Stimulated activated CD4-positive, alpha-beta T cell treated with anti-CD3 and anti-CD28 coated beads, Interleukin-1b, Interleukin-23, amount 100 ng/mL, for 24 hours (primary cell): ENCODE results near the gene PLAC1.

Experiments used
- DNase-seq, 4 experiments: peaks; one replicate each; pipeline ENCODE4 v3.0.0-alpha.2; 2020; ENCODE audit warnings: low read depth in 4 of 4, low spot score in 1 of 4

PLAC1 gene, protein sequence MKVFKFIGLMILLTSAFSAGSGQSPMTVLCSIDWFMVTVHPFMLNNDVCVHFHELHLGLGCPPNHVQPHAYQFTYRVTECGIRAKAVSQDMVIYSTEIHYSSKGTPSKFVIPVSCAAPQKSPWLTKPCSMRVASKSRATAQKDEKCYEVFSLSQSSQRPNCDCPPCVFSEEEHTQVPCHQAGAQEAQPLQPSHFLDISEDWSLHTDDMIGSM

GRCh38 chrX:134658002-134658759, at the start of gene PLAC1:
TSS of gene PLAC1 (minus strand) at chrX:134658471. CDS start at chrX:134566682, 91,789 bp downstream.
- DNase-seq: no peak

- DNase-seq: no peak
Measured at GRCh38 chrX:134706138-134706537, 47.9 kb upstream of the PLAC1 start.

DNA sequence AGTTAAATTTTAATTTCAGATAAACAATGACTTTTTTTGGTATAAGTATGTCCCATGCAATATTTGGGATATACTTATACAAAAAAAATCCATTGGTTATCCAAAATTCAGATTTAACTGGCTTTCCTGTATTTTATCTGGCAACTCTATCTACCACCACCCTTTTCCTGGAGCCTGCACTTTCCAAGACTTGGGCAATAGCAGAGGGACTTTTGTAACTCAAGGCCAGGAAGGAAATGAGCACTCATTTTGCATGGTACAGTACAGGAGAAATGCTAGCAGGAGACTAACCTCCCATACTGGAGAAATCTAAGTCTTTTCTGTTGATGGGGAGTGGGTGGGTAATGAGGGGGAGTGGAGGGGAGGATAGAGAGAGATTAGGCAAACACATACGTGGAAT, 37.7 kb upstream of the PLAC1 start:
- no peak for DNase-seq

GRCh38 chrX:134694333-134695322, 36.4 kb upstream of the PLAC1 start:
- no peak for DNase-seq

DNA sequence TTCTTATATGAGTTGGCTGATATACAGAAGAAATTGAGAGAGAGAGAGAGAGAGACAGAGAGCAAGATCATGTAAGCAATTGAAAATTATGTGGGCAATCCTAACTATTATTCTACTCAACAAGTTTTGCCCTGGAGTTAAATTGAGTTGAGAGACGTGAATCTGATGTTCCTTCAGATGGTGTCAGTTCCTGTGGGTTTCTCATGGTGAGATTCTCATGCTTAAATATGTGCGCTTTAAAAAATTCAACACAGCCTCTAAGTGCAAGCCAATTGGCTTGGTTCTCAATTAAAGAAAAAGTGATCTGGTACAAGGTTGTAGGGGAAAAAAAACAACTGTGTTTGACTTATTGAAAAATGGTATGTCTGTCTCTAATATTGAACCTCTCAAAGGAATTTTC, 35.4 kb upstream of the PLAC1 start:
- DNase-seq: no peak

DNA sequence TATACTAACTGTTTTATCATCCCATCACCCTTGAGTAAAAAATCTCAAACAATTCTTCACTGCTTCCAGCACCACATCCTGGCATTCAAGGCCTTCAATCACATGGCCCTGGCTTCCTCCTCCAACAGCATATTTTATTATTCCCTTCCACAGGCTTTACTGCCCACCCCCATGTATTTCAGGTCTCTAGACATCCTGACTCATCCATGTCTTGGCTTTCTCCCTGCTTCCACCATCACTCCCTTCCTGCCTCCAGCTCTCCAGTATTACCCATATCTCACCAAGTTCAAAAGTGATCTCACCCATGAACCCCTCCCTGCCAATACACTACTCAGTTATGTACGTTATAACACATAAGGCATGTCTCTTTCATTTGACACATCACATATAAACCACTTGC, 34.7 kb upstream of the PLAC1 start:
- no peak for DNase-seq

GRCh38 chrX:134692233-134692632, 34.0 kb upstream of the PLAC1 start:
- no peak for DNase-seq

- no peak for DNase-seq
Measured at GRCh38 chrX:134691453-134691852, 33.2 kb upstream of the PLAC1 start.

DNA sequence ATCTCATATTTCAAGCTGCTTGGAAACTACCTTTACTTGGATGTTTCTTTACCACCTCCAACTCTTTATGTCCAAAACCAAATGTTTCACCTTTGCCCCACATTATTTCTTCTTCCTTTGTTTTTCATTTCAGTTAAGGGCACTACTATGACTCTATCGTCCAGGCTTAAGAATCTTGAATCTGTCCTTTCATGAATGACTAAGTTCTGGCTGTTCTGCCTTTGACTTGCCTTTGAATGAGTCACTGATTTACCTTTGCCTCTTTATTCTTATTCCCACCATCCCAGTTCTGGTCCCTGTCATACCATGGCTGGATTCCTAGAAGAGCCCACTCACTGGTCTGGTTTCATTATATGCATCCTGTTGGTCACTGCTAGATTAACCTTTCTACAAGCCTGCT, 30.6 kb upstream of the PLAC1 start:
- no peak for DNase-seq

DNA sequence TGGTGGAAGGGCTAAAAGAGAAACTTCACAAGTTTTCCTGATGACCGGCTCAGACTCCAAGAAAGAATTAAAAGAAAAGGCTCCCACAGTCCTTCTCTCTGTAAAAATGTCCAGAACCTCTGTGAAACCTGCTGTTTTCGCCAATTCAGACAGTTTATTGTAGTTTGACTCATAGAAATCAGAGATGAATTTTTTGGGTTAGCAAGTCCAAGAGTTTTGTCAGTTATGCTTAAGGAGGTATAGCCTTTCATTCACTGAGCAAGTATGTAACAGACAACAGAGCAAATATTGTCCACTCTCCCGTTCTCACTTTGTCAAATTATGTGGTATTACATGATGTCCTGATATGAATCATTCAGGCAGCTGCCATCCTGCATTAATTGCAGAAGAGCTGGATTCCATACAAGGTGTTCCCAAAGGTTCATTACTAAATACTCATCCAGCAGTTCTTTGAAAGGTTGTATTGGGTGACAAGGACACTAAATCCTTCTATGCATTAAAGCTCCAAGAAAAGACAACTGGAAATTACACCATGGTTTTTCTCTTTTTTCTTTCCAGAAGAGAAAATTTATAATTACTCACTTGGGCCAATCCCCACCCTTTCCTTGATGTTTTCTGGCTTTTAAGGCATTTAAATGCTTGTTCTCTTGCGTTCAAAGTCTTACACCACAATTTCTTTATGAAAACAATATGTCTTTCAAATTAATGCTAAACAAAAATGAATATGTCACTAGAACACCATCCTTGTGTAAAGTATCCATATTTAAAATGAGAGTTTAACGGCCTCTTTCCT, 30.0 kb upstream of the PLAC1 start:
- no peak for DNase-seq

- no peak for DNase-seq
Measured at GRCh38 chrX:134685668-134686067, 27.4 kb upstream of the PLAC1 start.

DNA sequence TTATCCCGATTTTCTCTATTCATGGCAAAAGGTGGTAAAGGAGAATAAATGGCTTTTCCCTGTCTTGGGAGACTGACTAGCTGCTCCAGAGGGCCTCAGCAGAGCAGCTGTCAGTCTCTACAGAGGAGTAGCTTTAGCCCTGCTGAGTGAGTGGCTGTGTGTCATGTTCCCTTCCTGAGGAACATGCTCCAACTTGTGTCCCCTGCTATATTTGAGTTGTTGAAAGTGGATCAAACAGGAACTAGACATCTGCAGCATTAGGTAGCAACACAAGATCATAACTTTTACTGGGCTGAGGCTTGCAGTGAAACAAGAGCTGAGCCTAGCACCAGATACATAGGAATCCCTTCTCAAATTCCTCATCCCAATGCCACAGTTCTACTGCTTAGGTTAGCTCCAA, 26.7 kb upstream of the PLAC1 start:
- no peak for DNase-seq

DNA sequence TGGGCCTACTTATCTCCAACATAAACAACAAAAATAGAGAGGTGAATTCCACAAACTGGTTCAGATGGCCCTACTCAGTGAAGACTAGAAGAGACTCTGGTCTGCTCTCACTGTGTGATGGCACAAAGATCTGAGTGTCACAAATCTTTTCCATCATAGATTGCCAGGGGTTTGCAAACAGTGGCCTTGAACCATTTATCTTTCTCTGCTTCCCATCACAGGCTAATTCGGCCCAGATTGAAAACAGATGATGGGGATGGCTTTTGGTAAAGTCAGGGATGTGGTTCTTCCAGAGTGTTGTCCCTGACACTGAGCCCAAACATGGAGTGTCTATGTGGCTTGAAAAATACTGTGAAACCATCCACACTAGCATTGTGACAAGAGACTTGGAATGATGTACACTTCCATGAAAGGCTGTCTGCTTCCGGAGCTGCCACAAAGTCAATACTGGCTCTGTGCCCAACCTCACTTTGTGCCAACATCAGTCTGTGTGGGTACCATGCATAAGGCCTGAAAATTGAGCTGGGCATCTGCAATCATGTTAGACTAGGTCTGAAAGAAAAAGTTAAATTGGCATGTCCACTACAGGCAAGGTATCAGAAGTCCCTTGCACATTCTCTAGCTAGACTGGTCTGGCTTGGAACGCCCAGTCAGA, 25.2 kb upstream of the PLAC1 start:
- no peak for DNase-seq

DNA sequence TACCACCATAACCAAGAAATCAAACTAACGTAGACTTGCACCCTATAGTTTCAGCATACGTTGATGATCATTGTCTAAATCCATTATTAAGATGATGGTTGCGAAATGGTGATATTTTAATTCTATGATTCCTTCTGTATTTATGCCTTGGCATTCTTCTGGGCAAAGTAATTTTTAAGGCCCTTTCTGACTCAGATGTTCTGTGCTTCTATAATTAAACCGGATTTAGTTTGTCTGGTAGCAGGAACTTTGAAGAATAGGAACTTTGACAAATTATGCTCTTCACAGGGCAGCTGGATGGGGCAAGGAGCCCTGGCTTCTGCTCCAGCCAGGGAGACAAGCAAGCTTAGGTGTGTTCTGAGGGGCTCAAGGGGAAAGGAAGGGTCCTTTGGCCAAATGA, 23.8 kb upstream of the PLAC1 start:
- no peak for DNase-seq

GRCh38 chrX:134679644-134680043, 21.4 kb upstream of the PLAC1 start:
- DNase-seq: no peak

GRCh38 chrX:134679221-134679620, 20.9 kb upstream of the PLAC1 start:
- no peak for DNase-seq

DNA sequence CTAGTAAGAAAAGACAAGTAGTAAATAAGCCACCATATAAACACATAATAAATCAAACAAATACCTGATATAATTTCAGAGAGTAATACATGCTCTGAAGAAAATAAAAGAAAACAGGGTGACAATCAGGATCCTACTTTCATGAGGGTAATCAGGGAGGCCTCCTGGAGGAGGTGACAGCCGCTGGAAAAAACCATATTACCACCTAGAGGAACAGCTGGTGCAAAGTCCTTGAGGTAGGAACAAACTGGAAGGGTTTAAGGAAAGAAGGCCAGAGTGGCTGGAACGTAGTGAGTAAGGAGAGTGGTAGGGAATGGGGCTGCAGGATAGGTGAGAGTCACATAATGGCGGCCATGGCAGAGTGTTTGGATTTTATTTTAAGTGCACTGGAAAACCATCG, 19.1 kb upstream of the PLAC1 start:
- DNase-seq: no peak

DNA sequence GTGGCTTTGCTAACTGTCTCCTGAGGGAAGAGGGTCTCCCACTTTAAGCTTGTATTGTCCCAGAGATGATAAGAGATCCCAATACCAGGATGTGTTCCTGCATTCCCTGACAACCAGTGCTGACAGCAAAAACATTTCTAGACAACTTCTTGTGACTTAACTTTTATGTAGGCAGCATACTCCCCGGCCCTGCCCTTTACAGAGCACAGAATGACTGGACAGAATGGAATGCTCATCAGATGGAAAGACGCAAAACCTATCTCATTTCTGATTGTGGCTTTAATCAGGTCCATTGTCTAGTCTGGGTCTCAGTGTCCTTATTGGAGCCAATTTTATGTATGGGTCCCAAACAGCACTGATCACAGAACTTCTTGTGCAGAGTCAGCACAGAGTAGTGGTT, 18.2 kb upstream of the PLAC1 start:
- DNase-seq: no peak

DNA sequence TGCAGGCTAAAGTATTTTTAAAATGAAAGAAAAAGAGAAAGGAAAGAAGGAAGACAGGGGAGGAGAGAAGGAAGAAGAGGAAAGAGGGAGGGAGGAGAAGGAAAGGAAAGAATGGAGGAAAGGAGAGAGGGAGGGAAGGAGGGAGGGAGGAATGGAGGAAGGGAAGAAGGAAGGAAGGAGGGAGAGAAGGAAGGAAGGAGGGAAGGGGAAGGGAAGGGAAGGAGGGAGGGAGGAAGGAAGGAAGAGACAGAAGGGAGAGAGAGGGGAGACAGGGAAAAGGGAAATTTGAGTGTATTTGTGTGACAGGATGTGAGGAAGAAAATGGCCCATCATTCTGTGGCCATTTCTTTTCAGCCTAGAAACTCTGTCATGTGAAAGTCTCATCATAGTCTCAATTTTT, 14.9 kb upstream of the PLAC1 start:
- DNase-seq: no peak

GRCh38 chrX:134672101-134672500, 13.8 kb upstream of the PLAC1 start:
- no peak for DNase-seq
